Endothelial cell (in vitro differentiated cells): Measurements from ENCODE around the gene TRMT11. TPM values are rescaled to one million over a fixed set of nuclear protein-coding genes. Genes with fewer than 3 reads are reported as not detected.

ENCODE experiments used
- DNase-seq: peaks from one replicate; pipeline ENCODE4 v3.0.0; 2021; ENCODE audit warnings: low spot score
- H3K27ac Mint-ChIP-seq: one replicate; pipeline ENCODE4 v1.8.0; 2021; ENCODE audit warnings: mixed read lengths, inconsistent platforms; ENCODE audit not compliant: unreplicated experiment
- H3K27me3 Mint-ChIP-seq: one replicate; pipeline ENCODE4 v1.8.0; 2021; ENCODE audit warnings: mild to moderate bottlenecking, moderate library complexity, mixed read lengths, inconsistent platforms; ENCODE audit not compliant: unreplicated experiment
- H3K36me3 Mint-ChIP-seq: one replicate; pipeline ENCODE4 v1.8.0; 2021; ENCODE audit warnings: mild to moderate bottlenecking, low read depth, mixed read lengths, inconsistent platforms; ENCODE audit not compliant: unreplicated experiment
- H3K4me1 Mint-ChIP-seq: one replicate; pipeline ENCODE4 v1.8.0; 2021; ENCODE audit warnings: mild to moderate bottlenecking, mixed read lengths, inconsistent platforms; ENCODE audit not compliant: unreplicated experiment
- H3K4me3 Mint-ChIP-seq: one replicate; pipeline ENCODE4 v1.8.0; 2021; ENCODE audit warnings: mild to moderate bottlenecking, mixed read lengths, inconsistent platforms; ENCODE audit not compliant: unreplicated experiment
- H3K9me3 Mint-ChIP-seq: one replicate; pipeline ENCODE4 v1.8.0; 2021; ENCODE audit warnings: mixed read lengths, inconsistent platforms; ENCODE audit not compliant: unreplicated experiment
- CTCF ChIP-seq: fragments of 200-600 bp; sonication (generic); IDR thresholded peaks from one replicate; pipeline ENCODE4 v1.5.0; 2021; ENCODE audit warnings: antibody characterized with exemption; ENCODE audit not compliant: unreplicated experiment
- total RNA-seq: library from RNA; stranded (reverse); fragmentation: NEBNext Ultra II Directional; extraction: Animal tissue kit (Norgen Biotek cat#: 25700); gene quantifications from one replicate; pipeline ENCODE4 v1.2.1, GENCODE V29; 2021; ENCODE audit not compliant: unreplicated experiment

The TRMT11 gene
- total RNA-seq, 1 donor from 2014 or later, result 9.6 TPM

- H3K9me3 Mint-ChIP-seq, result no peaks in the 10 kb centered on the region
- no peak overlapping the region for H3K4me3 Mint-ChIP-seq
- no peak for TF ChIP-seq CTCF
- H3K27me3 Mint-ChIP-seq, result peaks cover 2% of the 10 kb centered on the region
- H3K4me1 Mint-ChIP-seq, result no peaks in the 10 kb centered on the region
- H3K36me3 Mint-ChIP-seq, result no peaks in the 10 kb centered on the region
- no peak for DNase-seq
- no peak overlapping the region for H3K27ac Mint-ChIP-seq
Observed at GRCh38 chr6:126067073-126067472, 80.7 kb downstream of the TRMT11 start.

GRCh38 chr6:126069449-126069848, 83.1 kb downstream of the TRMT11 start:
- no peak for TF ChIP-seq CTCF
- H3K27me3 Mint-ChIP-seq, result peaks cover 2% of the 10 kb centered on the region
- H3K9me3 Mint-ChIP-seq, result no peaks in the 10 kb centered on the region
- no peak overlapping the region for H3K27ac Mint-ChIP-seq
- H3K36me3 Mint-ChIP-seq, result no peaks in the 10 kb centered on the region
- H3K4me3 Mint-ChIP-seq, result no peak overlapping the region
- H3K4me1 Mint-ChIP-seq, result no peaks in the 10 kb centered on the region
- no peak for DNase-seq

GRCh38 chr6:126071000-126071647, 84.8 kb downstream of the TRMT11 start:
- no peak overlapping the region for H3K27ac Mint-ChIP-seq
- no peak for TF ChIP-seq CTCF
- H3K4me3 Mint-ChIP-seq, result no peak overlapping the region
- H3K9me3 Mint-ChIP-seq, result no peaks in the 10 kb centered on the region
- no peaks in the 10 kb centered on the region for H3K36me3 Mint-ChIP-seq
- no peak for DNase-seq
- peaks cover 2% of the 10 kb centered on the region for H3K27me3 Mint-ChIP-seq
- H3K4me1 Mint-ChIP-seq, result peaks cover 5% of the 10 kb centered on the region

GRCh38 chr6:126072172-126072571, 85.8 kb downstream of the TRMT11 start:
- TF ChIP-seq CTCF, result no peak
- no peak overlapping the region for H3K27ac Mint-ChIP-seq
- no peak overlapping the region for H3K4me3 Mint-ChIP-seq
- no peak for DNase-seq
- H3K36me3 Mint-ChIP-seq, result no peaks in the 10 kb centered on the region
- H3K27me3 Mint-ChIP-seq, result peaks cover 2% of the 10 kb centered on the region
- peaks cover 5% of the 10 kb centered on the region for H3K4me1 Mint-ChIP-seq
- H3K9me3 Mint-ChIP-seq, result no peaks in the 10 kb centered on the region

GRCh38 chr6:126072834-126073233, 86.5 kb downstream of the TRMT11 start:
- Mint-ChIP-seq H3K36me3 (no peaks in the 10 kb centered on the region), H3K9me3 (no peaks in the 10 kb centered on the region), H3K4me1 (peaks cover 5% of the 10 kb centered on the region), H3K27ac (no peak overlapping the region), H3K27me3 (peaks cover 2% of the 10 kb centered on the region), H3K4me3 (no peak overlapping the region)
- DNase-seq, result no peak
- TF ChIP-seq CTCF, result no peak
